GM23338 (cell line): ENCODE results near the gene NDOR1.

Source experiments
- EZH2 ChIP-seq: fragments of 200-600 bp; sonication (generic); IDR thresholded peaks from one replicate; pipeline ENCODE4 v1.8.0; 2017; ENCODE audit warnings: antibody characterized with exemption, mild to moderate bottlenecking, low read depth; ENCODE audit not compliant: unreplicated experiment
- EZH2phosphoT487 ChIP-seq: fragments of 200-600 bp; sonication (generic); IDR thresholded peaks from one replicate; pipeline ENCODE4 v1.8.1; 2018; ENCODE audit warnings: antibody characterized with exemption; ENCODE audit not compliant: unreplicated experiment
- POLR2AphosphoS5 ChIP-seq: IDR thresholded peaks from 2 replicates; pipeline ENCODE4 v1.6.1; 2016; ENCODE audit warnings: antibody characterized with exemption, low read depth
- ZNF114 ChIP-seq: fragments of 250-450 bp; sonication (Bioruptor Pico); IDR thresholded peaks from 2 replicates; pipeline ENCODE4 v1.5.0; 2020; ENCODE audit warnings: mild to moderate bottlenecking, moderate library complexity
- TF ChIP-seq, protein P1 (sequence below), 2 experiments: fragments of 200-600 bp in 1 of 2; sonication (generic) in 1 of 2; conservative IDR thresholded peaks; 2 replicates each; pipeline versions ENCODE4 v1.5.1 to v1.6.1; 2016 to 2017; ENCODE audit warnings: antibody characterized with exemption in 2 of 2, low read depth in 2 of 2, mild to moderate bottlenecking in 2 of 2, moderate library complexity in 1 of 2
- TF ChIP-seq, protein P2 (sequence below): IDR thresholded peaks from 2 replicates; pipeline ENCODE4 v1.6.1; 2016; ENCODE audit warnings: antibody characterized with exemption
- TF ChIP-seq, protein P3 (sequence below): IDR thresholded peaks from one replicate; pipeline ENCODE4 v1.6.1; 2018; ENCODE audit warnings: antibody characterized with exemption; ENCODE audit not compliant: unreplicated experiment
- TF ChIP-seq, protein P4 (sequence below): fragments of 250-450 bp; sonication (Bioruptor Pico); IDR thresholded peaks from 2 replicates; pipeline ENCODE4 v1.5.0; 2020; ENCODE audit warnings: mild to moderate bottlenecking, moderate library complexity

DNA sequence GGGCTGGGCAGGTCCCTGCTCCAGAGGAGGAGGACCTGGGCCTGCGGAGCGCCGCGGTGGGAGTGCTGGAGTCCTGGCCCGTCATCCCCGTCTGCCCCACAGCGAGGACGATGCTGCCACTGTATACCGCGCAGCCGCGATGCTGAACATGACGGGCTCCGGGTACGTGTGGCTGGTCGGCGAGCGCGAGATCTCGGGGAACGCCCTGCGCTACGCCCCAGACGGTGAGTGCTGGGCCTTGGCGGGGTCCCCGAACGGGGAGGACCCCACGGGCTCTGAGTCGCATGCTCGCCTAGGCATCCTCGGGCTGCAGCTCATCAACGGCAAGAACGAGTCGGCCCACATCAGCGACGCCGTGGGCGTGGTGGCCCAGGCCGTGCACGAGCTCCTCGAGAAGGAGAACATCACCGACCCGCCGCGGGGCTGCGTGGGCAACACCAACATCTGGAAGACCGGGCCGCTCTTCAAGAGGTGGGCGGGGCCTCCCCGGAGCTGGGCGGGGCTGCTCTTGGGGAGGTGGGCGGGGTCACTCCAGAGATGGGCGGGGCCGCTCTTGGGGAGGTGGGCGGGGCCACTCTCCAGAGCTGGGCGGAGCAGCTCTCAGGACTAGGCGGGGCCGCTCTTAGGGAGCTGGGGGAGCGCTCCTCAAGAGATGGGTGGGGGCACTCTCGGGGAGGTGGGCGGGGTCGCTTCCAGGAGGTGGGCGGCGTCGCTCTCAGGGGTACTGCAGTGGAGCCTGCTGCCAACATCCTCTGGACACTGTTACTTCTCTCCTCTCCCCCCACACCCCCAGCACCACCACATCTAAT is 48.7 kb upstream of the NDOR1 start:
- TF ChIP-seq EZH2, result no peak
- TF ChIP-seq, protein P1, sequence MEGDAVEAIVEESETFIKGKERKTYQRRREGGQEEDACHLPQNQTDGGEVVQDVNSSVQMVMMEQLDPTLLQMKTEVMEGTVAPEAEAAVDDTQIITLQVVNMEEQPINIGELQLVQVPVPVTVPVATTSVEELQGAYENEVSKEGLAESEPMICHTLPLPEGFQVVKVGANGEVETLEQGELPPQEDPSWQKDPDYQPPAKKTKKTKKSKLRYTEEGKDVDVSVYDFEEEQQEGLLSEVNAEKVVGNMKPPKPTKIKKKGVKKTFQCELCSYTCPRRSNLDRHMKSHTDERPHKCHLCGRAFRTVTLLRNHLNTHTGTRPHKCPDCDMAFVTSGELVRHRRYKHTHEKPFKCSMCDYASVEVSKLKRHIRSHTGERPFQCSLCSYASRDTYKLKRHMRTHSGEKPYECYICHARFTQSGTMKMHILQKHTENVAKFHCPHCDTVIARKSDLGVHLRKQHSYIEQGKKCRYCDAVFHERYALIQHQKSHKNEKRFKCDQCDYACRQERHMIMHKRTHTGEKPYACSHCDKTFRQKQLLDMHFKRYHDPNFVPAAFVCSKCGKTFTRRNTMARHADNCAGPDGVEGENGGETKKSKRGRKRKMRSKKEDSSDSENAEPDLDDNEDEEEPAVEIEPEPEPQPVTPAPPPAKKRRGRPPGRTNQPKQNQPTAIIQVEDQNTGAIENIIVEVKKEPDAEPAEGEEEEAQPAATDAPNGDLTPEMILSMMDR (conservative IDR thresholded peaks at IDR 0.05; ENCODE audit: low read depth in 2 of 2), result no peak
- no peak for TF ChIP-seq POLR2AphosphoS5
- TF ChIP-seq EZH2phosphoT487, result no peak
- TF ChIP-seq ZNF114 (CRISPR knock-in tag), result no peak
- TF ChIP-seq, protein P2, sequence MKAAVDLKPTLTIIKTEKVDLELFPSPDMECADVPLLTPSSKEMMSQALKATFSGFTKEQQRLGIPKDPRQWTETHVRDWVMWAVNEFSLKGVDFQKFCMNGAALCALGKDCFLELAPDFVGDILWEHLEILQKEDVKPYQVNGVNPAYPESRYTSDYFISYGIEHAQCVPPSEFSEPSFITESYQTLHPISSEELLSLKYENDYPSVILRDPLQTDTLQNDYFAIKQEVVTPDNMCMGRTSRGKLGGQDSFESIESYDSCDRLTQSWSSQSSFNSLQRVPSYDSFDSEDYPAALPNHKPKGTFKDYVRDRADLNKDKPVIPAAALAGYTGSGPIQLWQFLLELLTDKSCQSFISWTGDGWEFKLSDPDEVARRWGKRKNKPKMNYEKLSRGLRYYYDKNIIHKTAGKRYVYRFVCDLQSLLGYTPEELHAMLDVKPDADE, result no peak
- TF ChIP-seq, protein P3, sequence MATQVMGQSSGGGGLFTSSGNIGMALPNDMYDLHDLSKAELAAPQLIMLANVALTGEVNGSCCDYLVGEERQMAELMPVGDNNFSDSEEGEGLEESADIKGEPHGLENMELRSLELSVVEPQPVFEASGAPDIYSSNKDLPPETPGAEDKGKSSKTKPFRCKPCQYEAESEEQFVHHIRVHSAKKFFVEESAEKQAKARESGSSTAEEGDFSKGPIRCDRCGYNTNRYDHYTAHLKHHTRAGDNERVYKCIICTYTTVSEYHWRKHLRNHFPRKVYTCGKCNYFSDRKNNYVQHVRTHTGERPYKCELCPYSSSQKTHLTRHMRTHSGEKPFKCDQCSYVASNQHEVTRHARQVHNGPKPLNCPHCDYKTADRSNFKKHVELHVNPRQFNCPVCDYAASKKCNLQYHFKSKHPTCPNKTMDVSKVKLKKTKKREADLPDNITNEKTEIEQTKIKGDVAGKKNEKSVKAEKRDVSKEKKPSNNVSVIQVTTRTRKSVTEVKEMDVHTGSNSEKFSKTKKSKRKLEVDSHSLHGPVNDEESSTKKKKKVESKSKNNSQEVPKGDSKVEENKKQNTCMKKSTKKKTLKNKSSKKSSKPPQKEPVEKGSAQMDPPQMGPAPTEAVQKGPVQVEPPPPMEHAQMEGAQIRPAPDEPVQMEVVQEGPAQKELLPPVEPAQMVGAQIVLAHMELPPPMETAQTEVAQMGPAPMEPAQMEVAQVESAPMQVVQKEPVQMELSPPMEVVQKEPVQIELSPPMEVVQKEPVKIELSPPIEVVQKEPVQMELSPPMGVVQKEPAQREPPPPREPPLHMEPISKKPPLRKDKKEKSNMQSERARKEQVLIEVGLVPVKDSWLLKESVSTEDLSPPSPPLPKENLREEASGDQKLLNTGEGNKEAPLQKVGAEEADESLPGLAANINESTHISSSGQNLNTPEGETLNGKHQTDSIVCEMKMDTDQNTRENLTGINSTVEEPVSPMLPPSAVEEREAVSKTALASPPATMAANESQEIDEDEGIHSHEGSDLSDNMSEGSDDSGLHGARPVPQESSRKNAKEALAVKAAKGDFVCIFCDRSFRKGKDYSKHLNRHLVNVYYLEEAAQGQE, result no peak
- TF ChIP-seq, protein P4, sequence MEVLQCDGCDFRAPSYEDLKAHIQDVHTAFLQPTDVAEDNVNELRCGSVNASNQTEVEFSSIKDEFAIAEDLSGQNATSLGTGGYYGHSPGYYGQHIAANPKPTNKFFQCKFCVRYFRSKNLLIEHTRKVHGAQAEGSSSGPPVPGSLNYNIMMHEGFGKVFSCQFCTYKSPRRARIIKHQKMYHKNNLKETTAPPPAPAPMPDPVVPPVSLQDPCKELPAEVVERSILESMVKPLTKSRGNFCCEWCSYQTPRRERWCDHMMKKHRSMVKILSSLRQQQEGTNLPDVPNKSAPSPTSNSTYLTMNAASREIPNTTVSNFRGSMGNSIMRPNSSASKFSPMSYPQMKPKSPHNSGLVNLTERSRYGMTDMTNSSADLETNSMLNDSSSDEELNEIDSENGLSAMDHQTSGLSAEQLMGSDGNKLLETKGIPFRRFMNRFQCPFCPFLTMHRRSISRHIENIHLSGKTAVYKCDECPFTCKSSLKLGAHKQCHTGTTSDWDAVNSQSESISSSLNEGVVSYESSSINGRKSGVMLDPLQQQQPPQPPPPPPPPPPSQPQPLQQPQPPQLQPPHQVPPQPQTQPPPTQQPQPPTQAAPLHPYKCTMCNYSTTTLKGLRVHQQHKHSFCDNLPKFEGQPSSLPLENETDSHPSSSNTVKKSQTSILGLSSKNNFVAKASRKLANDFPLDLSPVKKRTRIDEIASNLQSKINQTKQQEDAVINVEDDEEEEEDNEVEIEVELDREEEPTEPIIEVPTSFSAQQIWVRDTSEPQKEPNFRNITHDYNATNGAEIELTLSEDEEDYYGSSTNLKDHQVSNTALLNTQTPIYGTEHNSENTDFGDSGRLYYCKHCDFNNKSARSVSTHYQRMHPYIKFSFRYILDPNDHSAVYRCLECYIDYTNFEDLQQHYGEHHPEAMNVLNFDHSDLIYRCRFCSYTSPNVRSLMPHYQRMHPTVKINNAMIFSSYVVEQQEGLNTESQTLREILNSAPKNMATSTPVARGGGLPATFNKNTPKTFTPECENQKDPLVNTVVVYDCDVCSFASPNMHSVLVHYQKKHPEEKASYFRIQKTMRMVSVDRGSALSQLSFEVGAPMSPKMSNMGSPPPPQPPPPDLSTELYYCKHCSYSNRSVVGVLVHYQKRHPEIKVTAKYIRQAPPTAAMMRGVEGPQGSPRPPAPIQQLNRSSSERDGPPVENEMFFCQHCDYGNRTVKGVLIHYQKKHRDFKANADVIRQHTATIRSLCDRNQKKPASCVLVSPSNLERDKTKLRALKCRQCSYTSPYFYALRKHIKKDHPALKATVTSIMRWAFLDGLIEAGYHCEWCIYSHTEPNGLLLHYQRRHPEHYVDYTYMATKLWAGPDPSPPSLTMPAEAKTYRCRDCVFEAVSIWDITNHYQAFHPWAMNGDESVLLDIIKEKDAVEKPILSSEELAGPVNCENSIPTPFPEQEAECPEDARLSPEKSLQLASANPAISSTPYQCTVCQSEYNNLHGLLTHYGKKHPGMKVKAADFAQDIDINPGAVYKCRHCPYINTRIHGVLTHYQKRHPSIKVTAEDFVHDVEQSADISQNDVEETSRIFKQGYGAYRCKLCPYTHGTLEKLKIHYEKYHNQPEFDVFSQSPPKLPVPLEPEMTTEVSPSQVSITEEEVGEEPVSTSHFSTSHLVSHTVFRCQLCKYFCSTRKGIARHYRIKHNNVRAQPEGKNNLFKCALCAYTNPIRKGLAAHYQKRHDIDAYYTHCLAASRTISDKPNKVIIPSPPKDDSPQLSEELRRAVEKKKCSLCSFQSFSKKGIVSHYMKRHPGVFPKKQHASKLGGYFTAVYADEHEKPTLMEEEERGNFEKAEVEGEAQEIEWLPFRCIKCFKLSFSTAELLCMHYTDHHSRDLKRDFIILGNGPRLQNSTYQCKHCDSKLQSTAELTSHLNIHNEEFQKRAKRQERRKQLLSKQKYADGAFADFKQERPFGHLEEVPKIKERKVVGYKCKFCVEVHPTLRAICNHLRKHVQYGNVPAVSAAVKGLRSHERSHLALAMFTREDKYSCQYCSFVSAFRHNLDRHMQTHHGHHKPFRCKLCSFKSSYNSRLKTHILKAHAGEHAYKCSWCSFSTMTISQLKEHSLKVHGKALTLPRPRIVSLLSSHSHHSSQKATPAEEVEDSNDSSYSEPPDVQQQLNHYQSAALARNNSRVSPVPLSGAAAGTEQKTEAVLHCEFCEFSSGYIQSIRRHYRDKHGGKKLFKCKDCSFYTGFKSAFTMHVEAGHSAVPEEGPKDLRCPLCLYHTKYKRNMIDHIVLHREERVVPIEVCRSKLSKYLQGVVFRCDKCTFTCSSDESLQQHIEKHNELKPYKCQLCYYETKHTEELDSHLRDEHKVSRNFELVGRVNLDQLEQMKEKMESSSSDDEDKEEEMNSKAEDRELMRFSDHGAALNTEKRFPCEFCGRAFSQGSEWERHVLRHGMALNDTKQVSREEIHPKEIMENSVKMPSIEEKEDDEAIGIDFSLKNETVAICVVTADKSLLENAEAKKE, result no peak
